Fibroblast of upper back skin (primary cell): ENCODE data around the gene CST3.
"Not testable (repeated sequence)": the region's sequence is repeated elsewhere in the genome, so short reads cannot be mapped to it uniquely, and the experiment has no call there.

Experiments
- DNase-seq: peaks from one replicate; pipeline ENCODE4 v3.0.0-alpha.2; 2013

The CST3 gene

GRCh38 chr20:23625236-23625964 is 12.4 kb downstream of the CST3 start:
- DNase-seq, result no peak

GRCh38 chr20:23624324-23624691 is 13.4 kb downstream of the CST3 start:
- DNase-seq, result no peak

GRCh38 chr20:23623666-23624323 is 14.0 kb downstream of the CST3 start:
- no peak for DNase-seq

GRCh38 chr20:23622839-23623343 is 14.9 kb downstream of the CST3 start:
- peak; percentile 82 for DNase-seq

GRCh38 chr20:23622401-23622800 is 15.4 kb downstream of the CST3 start:
- DNase-seq, result peak; percentile 5

GRCh38 chr20:23620670-23621386 is 16.9 kb downstream of the CST3 start:
- DNase-seq, result not testable (repeated sequence)

GRCh38 chr20:23614163-23614562 is 23.6 kb downstream of the CST3 start:
- DNase-seq, result no peak

- DNase-seq, result no peak
These were observed 24.1 kb downstream of the CST3 start for GRCh38 chr20:23613676-23614075.

- DNase-seq, result no peak
These were observed 25.4 kb downstream of the CST3 start for GRCh38 chr20:23612396-23612795.

- no peak for DNase-seq
These were observed 28.2 kb downstream of the CST3 start for GRCh38 chr20:23609486-23610109.

GRCh38 chr20:23608251-23608846 is 29.4 kb downstream of the CST3 start:
- DNase-seq, result no peak

GRCh38 chr20:23607497-23608245 is 30.1 kb downstream of the CST3 start:
- no peak for DNase-seq

- peak; percentile 69 for DNase-seq
These were observed 31.1 kb downstream of the CST3 start for GRCh38 chr20:23606652-23607049.

GRCh38 chr20:23605867-23606651 is 31.7 kb downstream of the CST3 start, which contains the start of gene CST9:
CST9 (minus strand) TSS chr20:23605917; CDS start chr20:23605864, 53 bp downstream.
- no peak for DNase-seq

GRCh38 chr20:23604306-23604705 is 33.4 kb downstream of the CST3 start:
- DNase-seq, result no peak

- DNase-seq, result no peak
These were observed 34.4 kb downstream of the CST3 start for GRCh38 chr20:23603321-23603720.

- no peak for DNase-seq
These were observed 35.1 kb downstream of the CST3 start for GRCh38 chr20:23602699-23603098.

- no peak for DNase-seq
These were observed 35.5 kb downstream of the CST3 start for GRCh38 chr20:23602241-23602640.

- no peak for DNase-seq
These were observed 36.0 kb downstream of the CST3 start for GRCh38 chr20:23601715-23602114.

GRCh38 chr20:23598481-23598880 is 39.3 kb downstream of the CST3 start:
- DNase-seq, result no peak

GRCh38 chr20:23596579-23597250 is 41.0 kb downstream of the CST3 start:
- DNase-seq, result peak; percentile 3
